Lower leg skin (tissue), 4 donors: Measurements from ENCODE around the gene SSTR5. TPM values are rescaled to one million over a fixed set of nuclear protein-coding genes. Genes with fewer than 3 reads are reported as not detected.

Experiments used
- DNase-seq, 2 donors: peaks; one replicate each; pipeline ENCODE4 v3.0.0-alpha.2; 2019; ENCODE audit warnings: low spot score in 2 of 2
- H3K4me3 ChIP-seq: fragments of 200-600 bp; sonication (generic); 2 replicates; pipeline ENCODE4 v1.5.1; 2017; ENCODE audit warnings: mild to moderate bottlenecking, low read depth; ENCODE audit not compliant: poor library complexity, severe bottlenecking
- CTCF ChIP-seq, 3 donors: fragments of 450-650 bp; IDR thresholded peaks; one replicate each; pipeline ENCODE4 v1.5.1; 2016; ENCODE audit warnings: antibody characterized with exemption in 3 of 3, mild to moderate bottlenecking in 3 of 3, moderate library complexity in 2 of 3
- POLR2A ChIP-seq, 2 donors: fragments of 450-650 bp; IDR thresholded peaks; one replicate each; pipeline ENCODE4 v1.6.1; 2016 to 2017; ENCODE audit warnings: antibody characterized with exemption in 2 of 2, mild to moderate bottlenecking in 1 of 2, moderate library complexity in 1 of 2
- WGBS, 2 donors: methylation state at CpG; one replicate each; pipeline ENCODE4 v1.1.5; 2018; 5-methylcytosine and 5-hydroxymethylcytosine counted together
- intact Hi-C: fragments of 100-400 bp; cut with DNase I; formaldehyde crosslinking; loops from one replicate; pipeline ENCODE4 v1.15.0; 2023; ENCODE audit warnings: low total_unique reads
- total RNA-seq, 4 donors: library from RNA; depleted of rRNA; stranded (reverse); fragments of >200 nt; gene quantifications; one replicate each; pipeline ENCODE4 v1.1.0, GENCODE V29; 2016

The SSTR5 gene
- total RNA-seq, 4 donors from 2014 or later: 0.36 TPM; not detected in 3

GRCh38 chr16:1053700-1054368 lies 18.7 kb upstream of the SSTR5 start:
- TF ChIP-seq POLR2A (IDR thresholded peaks at IDR 0.05) (no peak), CTCF (IDR thresholded peaks at IDR 0.05) (no peak)
- WGBS, 2 donors: 65 to 76% methylated on average over 16 to 19 of the region's 21 CpGs
- H3K4me3 ChIP-seq: no peak overlapping the region
- intact Hi-C loops: no loop called here
- no peak for DNase-seq

- TF ChIP-seq CTCF (IDR thresholded peaks at IDR 0.05) (no peak), POLR2A (IDR thresholded peaks at IDR 0.05) (no peak)
- intact Hi-C loops: no loop called here
- H3K4me3 ChIP-seq: no peak overlapping the region
- 16 to 29% methylated on average over 18 to 20 of the region's 34 CpGs for WGBS, 2 donors
- DNase-seq: peak in 1 of 2 donors; percentile 90
Observed at GRCh38 chr16:1054660-1055556, 17.6 kb upstream of the SSTR5 start.

- no peak overlapping the region for H3K4me3 ChIP-seq
- intact Hi-C loops: no loop called here
- no peak for DNase-seq
- 43 to 67% methylated on average over 7 to 12 of the region's 13 CpGs for WGBS, 2 donors
- TF ChIP-seq CTCF (IDR thresholded peaks at IDR 0.05) (no peak), POLR2A (IDR thresholded peaks at IDR 0.05) (no peak)
Observed at GRCh38 chr16:1055557-1055924, 17.0 kb upstream of the SSTR5 start.

GRCh38 chr16:1056196-1056595 lies 16.4 kb upstream of the SSTR5 start:
- WGBS, 2 donors: 70 to 88% methylated on average over 8 of the region's 8 CpGs
- H3K4me3 ChIP-seq: no peak overlapping the region
- intact Hi-C loops: no loop called here
- no peak for DNase-seq
- TF ChIP-seq POLR2A (IDR thresholded peaks at IDR 0.05): no peak

- TF ChIP-seq POLR2A (IDR thresholded peaks at IDR 0.05) (no peak), CTCF (IDR thresholded peaks at IDR 0.05) (peak in 1 of 3 donors; percentile 24)
- WGBS, 2 donors: 21 to 67% methylated on average over 1 to 24 of the region's 33 CpGs
Observed at GRCh38 chr16:1057252-1057932, 15.2 kb upstream of the SSTR5 start.

GRCh38 chr16:1058216-1058615 lies 14.3 kb upstream of the SSTR5 start:
- no peak overlapping the region for H3K4me3 ChIP-seq
- WGBS, 2 donors: 65 to 67% methylated on average over 7 to 9 of the region's 14 CpGs
- intact Hi-C loops: no loop called here
- DNase-seq: no peak
- TF ChIP-seq POLR2A (IDR thresholded peaks at IDR 0.05) (no peak), CTCF (IDR thresholded peaks at IDR 0.05) (no peak)

More at GRCh38 chr16:1057252-1057932, 15.2 kb upstream of the SSTR5 start:
- H3K4me3 ChIP-seq: no peak overlapping the region
- DNase-seq: no peak
- intact Hi-C loops: no loop called here
